Peyer's patch (tissue), 4 donors: ENCODE measurements around the gene NHSL2. TPM values are rescaled to one million over a fixed set of nuclear protein-coding genes. Genes with fewer than 3 reads are reported as not detected.

Experiments used
- DNase-seq, 3 donors: peaks; one replicate each; pipeline ENCODE4 v3.0.0-alpha.2; 2017 to 2019
- H3K27ac ChIP-seq, 4 donors: fragments of 200-600 bp; sonication (generic); one replicate each; pipeline ENCODE4 v1.5.1; 2016 to 2019
- H3K27me3 ChIP-seq, 2 donors: fragments of 200-600 bp; sonication (generic); one replicate each; pipeline ENCODE4 v1.5.1; 2019
- H3K36me3 ChIP-seq, 3 donors: fragments of 200-600 bp; sonication (generic); one replicate each; pipeline ENCODE4 v1.5.1; 2016 to 2019
- H3K4me1 ChIP-seq, 4 donors: fragments of 200-600 bp; sonication (generic); one replicate each; pipeline ENCODE4 v1.5.1; 2016 to 2019
- H3K4me3 ChIP-seq, 4 donors: fragments of 200-600 bp; sonication (generic); 1 replicate in 3 of 4; 2 replicates in 1 of 4; pipeline ENCODE4 v1.5.1; 2016 to 2019; ENCODE audit warnings: mild to moderate bottlenecking in 1 of 4
- H3K9me3 ChIP-seq, 4 donors: fragments of 200-600 bp; sonication (generic); one replicate each; pipeline ENCODE4 v1.5.1; 2016 to 2019; ENCODE audit warnings: mild to moderate bottlenecking in 1 of 4
- CTCF ChIP-seq, 6 experiments: fragments of 450-650 bp in 4 of 6; fragments of 200-600 bp in 2 of 6; sonication (generic) in 1 of 6; IDR thresholded peaks; one replicate each; pipeline ENCODE4 v1.5.1; 2017 to 2019; ENCODE audit warnings: antibody characterized with exemption in 6 of 6, mild to moderate bottlenecking in 3 of 6, moderate library complexity in 1 of 6
- POLR2A ChIP-seq, 2 donors: fragments of 450-650 bp; IDR thresholded peaks; one replicate each; pipeline ENCODE4 v1.5.1; 2017; ENCODE audit warnings: antibody characterized with exemption in 2 of 2, mild to moderate bottlenecking in 2 of 2, moderate library complexity in 2 of 2
- small RNA-seq, 2 donors: library from RNA; depleted of rRNA; stranded (forward); fragments of <200 nt; gene quantifications; one replicate each; pipeline ENCODE3, GENCODE V24; 2016
- total RNA-seq, 4 donors: library from RNA; depleted of rRNA; stranded (reverse); fragments of >200 nt; gene quantifications; one replicate each; pipeline ENCODE4 v1.1.0, GENCODE V29; 2016

NHSL2 gene
- total RNA-seq, 4 donors from 2014 or later: 0.53 to 2.9 (median 2.2) TPM

DNA sequence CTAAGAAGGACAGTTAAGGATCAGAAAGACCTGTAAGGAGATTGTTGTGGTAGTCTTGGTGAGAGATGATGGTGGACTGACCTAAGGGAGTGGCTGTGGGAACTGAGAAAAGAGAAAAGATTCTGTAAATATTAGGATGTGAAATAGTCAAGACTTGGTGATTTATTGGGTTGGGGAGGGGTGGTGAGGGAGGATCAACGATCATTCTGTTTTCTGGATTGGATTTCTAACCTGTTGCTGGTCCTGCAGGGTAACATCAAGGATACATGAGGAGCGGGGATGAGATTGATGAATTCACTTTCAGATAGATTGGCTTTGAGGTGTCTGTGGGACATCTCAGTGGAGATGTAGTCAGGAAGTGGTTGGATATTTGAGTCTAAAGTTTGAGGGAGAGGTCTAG is 272.3 kb downstream of the NHSL2 start:
- H3K36me3 ChIP-seq: peaks cover 0 to 7% (median 0%) of the 10 kb centered on the region in 3 donors
- no peaks in the 10 kb centered on the region for H3K9me3 ChIP-seq
- no peak for TF ChIP-seq CTCF (IDR thresholded peaks at IDR 0.05)
- no peak for TF ChIP-seq POLR2A (IDR thresholded peaks at IDR 0.05)
- H3K27ac ChIP-seq: no peak overlapping the region
- no peaks in the 10 kb centered on the region for H3K27me3 ChIP-seq
- peaks cover 0 to 7% (median 0%) of the 10 kb centered on the region in 4 donors for H3K4me1 ChIP-seq
- DNase-seq: no peak
- H3K4me3 ChIP-seq: peak overlapping the region in 1 of 4 donors; percentile 55

- DNase-seq: no peak
- no peak for TF ChIP-seq POLR2A (IDR thresholded peaks at IDR 0.05)
- no peak for TF ChIP-seq CTCF (IDR thresholded peaks at IDR 0.05)
- Histone ChIP-seq H3K9me3 (no peaks in the 10 kb centered on the region), H3K27me3 (no peaks in the 10 kb centered on the region), H3K4me1 (no peaks in the 10 kb centered on the region), H3K27ac (no peak overlapping the region), H3K36me3 (peaks cover 0 to 13% (median 0%) of the 10 kb centered on the region in 3 donors), H3K4me3 (no peak overlapping the region)
These were observed 291.3 kb downstream of the NHSL2 start for GRCh38 chrX:72201836-72202536.

Small RNA genes within 50 kb of the gene (small RNA-seq; reads per million reads assigned to genes)
- gene RNU6-1078P: 0 reads per million in 2 donors

Other genes with a start within 250 kb of the NHSL2 start
- gene CXorf49, start 192.6 kb upstream of the NHSL2 start, total RNA-seq: not detected
- not detected for gene CXorf49B, start 147.5 kb upstream of the NHSL2 start, total RNA-seq
- gene RTL5, start 221.1 kb downstream of the NHSL2 start, total RNA-seq: 1 to 10 TPM in 3 of 4 donors, under 1 TPM in 1; 0.18 to 1.7 (median 1.4) TPM